ENCODE measurements around the gene HTR3D. TPM values are rescaled to one million over a fixed set of nuclear protein-coding genes. Genes with fewer than 3 reads are reported as not detected.
"Not testable (repeated sequence)": the region's sequence is repeated elsewhere in the genome, so short reads cannot be mapped to it uniquely, and the experiment has no call there.

The HTR3D gene
- total RNA-seq, 1 donor from 2014 or later: not detected

DNA sequence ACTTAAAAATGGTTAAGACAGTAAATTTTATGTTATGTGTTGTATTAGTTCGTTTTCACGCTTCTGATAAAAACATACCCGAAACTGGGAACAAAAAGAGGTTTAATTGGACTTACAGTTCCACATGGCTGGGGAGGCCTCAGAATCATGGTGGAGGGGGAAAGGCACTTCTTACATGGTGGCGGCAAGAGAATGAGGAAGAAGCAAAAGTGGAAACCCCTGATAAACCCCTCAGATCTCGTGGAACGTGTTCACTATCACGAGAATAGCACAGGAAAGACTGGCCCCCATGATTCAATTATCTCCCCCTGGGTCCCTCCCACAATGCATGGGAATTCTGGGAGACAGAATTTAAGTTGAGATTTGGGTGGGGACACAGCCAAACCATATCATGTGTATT is 39.6 kb downstream of the HTR3D start:
- ATAC-seq: not testable (repeated sequence)

- no peak for ATAC-seq
Measured at GRCh38 chr3:184073621-184074020, 42.1 kb downstream of the HTR3D start.

- ATAC-seq: no peak
Measured at GRCh38 chr3:184075901-184076300, 44.4 kb downstream of the HTR3D start.

DNA sequence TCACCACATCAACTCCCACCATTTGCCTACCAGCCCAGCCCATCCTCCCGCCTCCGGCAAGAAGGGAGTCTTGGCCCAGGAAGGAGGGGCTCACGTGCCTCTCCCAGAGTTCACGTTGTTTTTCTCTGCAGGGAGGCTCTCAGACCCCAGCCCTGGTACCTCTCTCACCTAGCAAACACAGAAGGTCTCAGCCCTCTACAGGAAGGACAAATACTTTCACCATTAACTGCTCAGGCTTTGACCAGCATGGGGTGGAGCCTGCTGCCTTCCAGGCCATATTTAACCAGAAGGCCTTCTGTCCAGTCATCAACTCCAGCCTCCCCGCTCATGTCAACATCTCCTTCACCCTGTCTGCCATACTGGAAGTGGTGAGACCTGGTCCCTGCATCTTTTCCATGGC is 46.3 kb downstream of the HTR3D start:
- ATAC-seq: no peak

DNA sequence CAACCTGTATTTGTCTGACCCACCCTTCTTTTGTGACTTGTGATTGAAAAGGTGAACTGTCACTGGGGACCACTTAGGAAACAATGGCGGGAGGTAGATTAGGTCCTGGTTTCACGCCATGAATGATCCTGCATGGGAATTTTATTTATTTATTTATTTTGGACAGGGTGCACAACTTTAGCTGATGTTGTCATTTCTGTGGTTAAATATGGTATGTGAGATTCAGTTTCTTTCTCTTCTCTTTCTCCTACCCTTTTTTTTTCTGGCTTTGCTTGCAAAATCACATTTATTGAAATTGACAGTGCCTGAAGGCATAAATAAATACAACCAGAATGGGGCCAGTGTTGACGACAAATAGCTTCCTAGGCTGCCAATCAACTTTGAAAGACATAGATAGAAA is 47.3 kb downstream of the HTR3D start:
- ATAC-seq: no peak

DNA sequence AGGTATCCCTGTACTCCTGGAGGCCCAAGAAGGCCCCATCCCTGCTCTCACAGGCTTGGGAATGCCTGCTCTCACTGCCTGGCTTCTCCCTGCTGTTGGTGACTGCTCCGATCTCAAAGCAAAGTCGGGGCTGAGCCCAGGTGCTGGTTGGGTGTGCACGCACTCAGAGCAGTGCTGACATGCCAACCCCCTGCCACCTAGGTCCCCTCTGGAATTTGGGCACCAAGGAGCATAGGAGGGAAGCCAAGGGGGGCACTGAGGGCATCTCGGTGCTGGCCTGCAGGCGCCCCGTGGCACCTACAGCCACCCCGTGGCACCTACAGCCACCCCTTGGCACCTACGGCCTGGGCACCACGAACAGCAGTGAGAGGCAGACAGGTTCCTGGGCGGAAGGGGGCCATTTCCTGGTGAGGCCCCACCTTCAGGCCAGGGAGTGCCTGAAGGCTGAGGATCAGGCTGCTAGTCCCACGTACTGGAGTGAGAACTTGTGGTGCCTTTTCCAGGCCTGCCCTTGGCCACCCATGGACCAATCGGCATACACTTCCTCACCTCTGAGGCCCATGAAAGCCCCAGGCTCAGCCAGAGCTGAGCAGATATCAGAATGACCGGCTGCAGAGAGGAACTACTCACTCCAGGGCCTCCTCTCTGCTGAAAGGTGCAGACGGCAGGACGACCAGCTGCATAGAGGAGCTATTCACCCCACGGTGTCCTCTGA is 49.7 kb downstream of the HTR3D start:
- no peak for ATAC-seq

DNA sequence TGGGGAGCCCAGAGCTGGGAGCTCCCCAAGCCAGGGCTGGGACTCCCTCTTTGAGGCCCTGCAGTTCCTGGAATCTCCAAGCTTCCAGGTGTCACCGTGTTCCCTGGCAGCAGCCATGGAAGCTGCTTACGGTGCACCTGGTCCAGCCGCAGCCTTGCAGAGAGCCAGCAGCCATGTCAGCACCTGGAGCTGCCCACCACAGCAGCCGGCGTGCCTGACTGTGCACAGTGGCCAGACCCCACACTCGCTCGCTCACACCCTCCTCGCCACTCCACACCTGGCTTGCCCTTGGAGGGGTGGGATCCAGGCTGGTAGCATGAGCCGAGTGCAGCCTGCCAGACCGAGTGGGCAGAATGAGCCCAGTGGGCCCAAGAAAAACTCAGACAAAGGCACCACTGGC is 50.5 kb downstream of the HTR3D start:
- no peak for ATAC-seq

DNA sequence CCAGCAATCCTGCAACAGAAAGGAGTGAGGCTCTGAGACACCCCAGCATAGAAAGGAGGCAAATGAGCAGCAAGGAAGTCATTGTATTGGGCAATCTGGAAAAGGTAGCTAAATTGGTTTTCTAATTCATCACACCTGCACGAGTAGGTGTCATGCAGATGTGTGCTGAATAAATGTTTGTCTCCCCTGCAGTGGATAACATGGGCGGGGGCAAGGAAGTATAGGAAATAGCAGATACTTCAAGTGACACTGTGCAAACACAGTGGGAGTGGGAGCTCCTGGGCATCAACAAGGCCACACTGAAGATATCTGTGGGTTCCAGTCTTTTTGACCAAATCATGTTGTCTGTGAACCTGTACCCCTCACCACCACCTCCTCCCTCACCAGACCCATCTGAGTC is 50.9 kb downstream of the HTR3D start:
- ATAC-seq: no peak

GRCh38 chr3:184085389-184085852 is 53.9 kb downstream of the HTR3D start:
- peak; percentile 88 for ATAC-seq

Other genes starting within 250 kb of the HTR3D start
- gene MAP6D1, start 206.2 kb upstream of the HTR3D start, total RNA-seq: 2.0 TPM
- 50.5 TPM for gene PARL, start 146.9 kb upstream of the HTR3D start, total RNA-seq
- 35.8 TPM for gene ABCC5, start 13.9 kb upstream of the HTR3D start, total RNA-seq
- gene HTR3C, start 21.3 kb downstream of the HTR3D start, total RNA-seq: not detected
- gene HTR3E, start 65.3 kb downstream of the HTR3D start, total RNA-seq: not detected
- 21.8 TPM for gene EIF2B5, start 103.6 kb downstream of the HTR3D start, total RNA-seq
- 29.2 TPM for gene DVL3, start 123.6 kb downstream of the HTR3D start, total RNA-seq
- 235 TPM for gene AP2M1, start 143.1 kb downstream of the HTR3D start, total RNA-seq
- gene ABCF3, start 154.5 kb downstream of the HTR3D start, total RNA-seq: 45.3 TPM
- not detected for gene VWA5B2, start 197.8 kb downstream of the HTR3D start, total RNA-seq
- gene ALG3, start 217.2 kb downstream of the HTR3D start, total RNA-seq: 28.9 TPM
- 7.1 TPM for gene EEF1AKMT4, start 217.9 kb downstream of the HTR3D start, total RNA-seq
- 0.24 TPM for gene CAMK2N2, start 229.8 kb downstream of the HTR3D start, total RNA-seq
- gene ECE2, start 244.3 kb downstream of the HTR3D start, total RNA-seq: not detected